Activated naive CD8-positive, alpha-beta T cell treated with anti-CD3 and anti-CD28 coated beads, Interleukin-2, amount 50 U/mL, for 16 hours (primary cell): ENCODE data around the gene SLC10A1.
"Not testable (repeated sequence)": the region's sequence is repeated elsewhere in the genome, so short reads cannot be mapped to it uniquely, and the experiment has no call there.

Experiments
- DNase-seq: peaks from one replicate; pipeline ENCODE4 v3.0.0-alpha.2; 2020; ENCODE audit warnings: low read depth, low spot score

The SLC10A1 gene

DNA sequence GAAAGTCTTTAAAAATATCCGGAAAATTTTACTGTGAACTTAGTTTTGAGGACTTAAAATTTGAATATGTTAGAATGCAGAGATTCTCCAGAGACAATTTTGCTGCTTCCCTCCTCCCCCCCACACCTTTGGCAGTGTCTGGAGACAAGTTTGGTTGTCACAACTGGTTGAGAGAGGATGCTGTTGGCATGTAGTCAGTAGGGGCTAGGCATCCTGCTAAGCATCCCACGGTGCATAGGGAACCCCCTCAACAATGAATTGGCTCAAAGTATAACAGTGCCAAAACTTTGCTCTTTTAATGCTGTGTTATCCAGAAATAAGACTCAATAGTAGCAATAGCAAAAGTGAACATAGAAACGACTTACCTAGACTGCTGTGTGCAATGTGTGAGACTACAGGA, 26.5 kb downstream of the SLC10A1 start:
- no peak for DNase-seq

GRCh38 chr14:69769623-69770022, 27.4 kb downstream of the SLC10A1 start:
- DNase-seq, result no peak

DNA sequence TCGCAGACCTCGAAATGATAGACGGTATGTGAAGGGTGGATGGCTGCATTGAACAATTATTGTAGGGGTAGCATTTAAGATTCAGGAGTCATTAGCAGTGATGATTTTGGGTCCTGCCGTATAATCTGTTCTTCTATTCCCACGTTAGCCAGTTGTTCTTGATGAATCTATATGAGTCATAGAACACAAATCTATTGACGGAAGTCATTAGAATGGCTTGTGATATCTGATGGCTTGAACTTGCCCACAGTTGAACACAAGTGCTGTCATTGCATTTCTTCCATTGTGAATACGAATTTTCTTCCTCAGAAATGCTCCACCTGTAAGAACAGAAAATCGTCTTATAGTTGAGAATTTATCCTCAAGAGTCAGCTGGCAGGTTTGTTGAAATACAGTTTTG, 28.2 kb downstream of the SLC10A1 start:
- DNase-seq, result no peak

GRCh38 chr14:69767369-69767999, 29.6 kb downstream of the SLC10A1 start:
- DNase-seq, result peak; percentile 82

DNA sequence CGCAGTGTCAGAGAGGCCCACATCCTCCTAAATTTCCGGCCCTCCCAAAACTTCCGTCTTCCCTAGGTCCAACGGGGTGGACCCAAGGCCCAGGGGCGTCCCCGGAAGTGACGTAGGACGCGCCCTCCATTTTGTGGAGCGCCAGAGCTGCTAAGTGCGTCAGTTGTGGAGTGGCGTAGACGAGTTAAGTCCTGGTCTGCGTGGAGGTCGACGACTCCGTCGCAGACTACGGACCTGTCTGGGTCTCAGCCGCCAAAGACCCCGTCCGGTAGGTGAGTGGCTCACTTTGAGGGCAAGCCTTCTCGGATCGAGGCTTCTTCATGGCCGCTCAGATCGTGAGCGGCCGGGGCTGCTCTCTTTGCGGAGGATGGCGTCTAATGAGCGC, 30.1 kb downstream of the SLC10A1 start, which contains the start of gene SRSF5:
Gene SRSF5 (plus strand): TSS at position 159 of the 385 bp plus-strand sequence. CDS start 1,015 bp downstream, outside the sequence.
- peak; percentile 85 for DNase-seq

- DNase-seq, result no peak
These were observed 33.1 kb downstream of the SLC10A1 start for GRCh38 chr14:69763761-69764510.

GRCh38 chr14:69760810-69761209, 36.2 kb downstream of the SLC10A1 start:
- DNase-seq, result no peak

DNA sequence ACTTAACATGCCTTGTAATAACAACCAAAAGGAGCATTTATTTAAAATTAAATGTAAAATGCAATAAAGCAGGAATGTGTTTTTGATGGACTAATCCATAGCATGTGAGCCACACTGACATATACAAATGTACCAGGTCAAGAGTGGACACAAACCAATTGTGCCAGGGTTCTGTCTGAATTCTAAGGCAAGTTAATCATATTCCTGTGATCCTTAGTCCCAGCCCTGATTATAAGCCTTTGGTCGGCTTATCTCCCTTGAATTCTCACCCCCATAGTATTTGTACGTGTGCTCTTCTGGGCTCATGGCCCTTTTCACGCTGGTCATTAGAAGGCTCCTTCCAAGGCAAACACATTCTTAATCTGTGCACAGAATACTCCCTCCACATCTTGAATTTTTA, 40.7 kb downstream of the SLC10A1 start:
- no peak for DNase-seq

- DNase-seq, result no peak
These were observed 41.3 kb downstream of the SLC10A1 start for GRCh38 chr14:69755784-69756183.

GRCh38 chr14:69755296-69755695, 41.7 kb downstream of the SLC10A1 start:
- DNase-seq, result no peak

GRCh38 chr14:69754487-69754886, 42.6 kb downstream of the SLC10A1 start:
- DNase-seq, result no peak

DNA sequence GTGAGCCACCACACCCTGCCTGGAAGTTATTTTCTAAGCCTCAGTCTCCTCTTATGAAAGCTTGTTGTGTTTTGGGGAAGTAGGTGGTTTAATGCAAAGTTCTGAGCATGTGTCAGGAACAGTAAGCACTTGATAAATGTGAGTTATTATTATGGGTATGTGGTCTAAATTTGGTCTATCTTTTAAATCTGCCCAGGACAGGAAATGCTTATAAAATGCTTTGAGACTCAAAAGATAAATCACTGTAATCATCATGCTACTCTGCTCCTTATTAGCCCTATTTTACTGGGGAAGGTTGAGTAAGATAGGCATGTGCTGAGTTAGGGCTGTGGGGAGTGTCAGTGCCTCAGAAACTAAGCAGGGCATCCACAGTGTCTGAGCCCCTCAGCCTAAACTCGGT, 43.2 kb downstream of the SLC10A1 start:
- DNase-seq, result no peak

GRCh38 chr14:69752773-69753172, 44.3 kb downstream of the SLC10A1 start:
- no peak for DNase-seq

DNA sequence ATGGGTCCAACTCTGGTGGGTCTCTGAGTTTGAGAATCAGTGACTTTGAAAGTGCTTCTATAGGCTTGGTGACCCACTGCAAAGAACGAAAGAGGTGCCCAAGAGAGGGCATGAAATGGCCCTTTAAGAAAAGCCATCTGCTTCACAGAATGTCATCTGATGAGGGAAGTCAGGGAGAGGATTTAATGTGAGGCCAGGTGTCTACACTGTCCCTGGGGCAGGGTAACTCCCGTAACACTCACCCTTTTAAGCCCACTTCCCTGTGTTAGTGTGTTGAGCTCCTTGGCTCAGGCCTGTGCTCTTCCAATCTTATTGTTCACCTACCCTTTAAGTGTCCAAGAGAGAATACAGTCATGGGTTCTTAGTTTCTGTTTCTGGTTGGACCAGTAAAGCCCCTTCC, 46.5 kb downstream of the SLC10A1 start:
- DNase-seq, result no peak

DNA sequence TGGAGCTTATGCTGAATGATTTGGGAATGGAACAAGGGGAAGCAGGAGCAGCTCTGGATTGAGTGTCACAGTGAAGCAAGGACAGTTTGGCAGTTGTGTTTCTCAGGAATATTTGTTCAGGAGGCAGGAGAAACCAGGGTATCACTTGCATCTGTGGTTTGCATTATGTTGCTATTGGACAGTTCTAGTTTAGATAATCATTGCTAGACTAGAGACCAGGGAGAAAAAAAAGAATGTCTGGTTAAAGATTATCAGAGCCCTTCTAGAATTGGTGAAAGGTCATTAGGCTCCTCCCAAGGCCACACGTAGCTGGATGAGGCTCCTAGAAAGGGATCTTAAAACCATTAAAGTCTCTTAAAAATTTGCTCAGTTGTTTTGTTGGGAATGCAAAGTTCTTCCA, 47.1 kb downstream of the SLC10A1 start:
- no peak for DNase-seq

- no peak for DNase-seq
These were observed 56.0 kb downstream of the SLC10A1 start for GRCh38 chr14:69741055-69741454.

GRCh38 chr14:69736405-69736804, 60.6 kb downstream of the SLC10A1 start:
- not testable (repeated sequence) for DNase-seq

DNA sequence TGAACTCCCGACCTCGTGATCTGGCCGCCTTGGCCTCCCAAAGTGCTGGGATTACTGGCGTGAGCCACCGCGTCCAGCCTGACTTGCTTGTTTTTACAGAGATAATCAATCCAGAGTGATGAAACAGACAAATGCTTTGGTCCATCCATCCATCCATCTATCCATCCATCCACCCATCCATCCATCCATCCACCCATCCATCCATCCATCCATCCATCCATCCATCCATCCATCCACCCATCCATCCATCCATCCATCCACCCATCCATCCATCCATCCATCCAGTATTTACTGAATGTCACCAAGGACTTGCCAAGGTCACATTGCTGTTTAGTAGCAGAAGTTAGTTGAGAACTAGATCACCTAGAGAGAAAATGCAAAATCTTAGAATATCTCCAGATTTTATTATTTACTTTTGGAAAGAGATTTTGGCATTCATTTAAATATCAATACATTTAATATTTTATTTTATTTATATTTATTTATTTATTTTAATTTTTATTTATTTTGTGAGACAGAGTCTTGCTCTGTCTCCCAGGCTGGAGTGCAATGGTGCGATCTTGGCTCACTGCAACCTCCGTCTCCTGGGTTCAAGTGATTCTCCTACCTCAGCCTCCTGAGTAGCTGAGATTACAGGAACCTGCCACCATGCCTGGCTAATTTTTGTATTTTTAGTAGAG, 65.0 kb downstream of the SLC10A1 start:
- not testable (repeated sequence) for DNase-seq

GRCh38 chr14:69727860-69728259, 69.2 kb downstream of the SLC10A1 start:
- DNase-seq, result no peak

DNA sequence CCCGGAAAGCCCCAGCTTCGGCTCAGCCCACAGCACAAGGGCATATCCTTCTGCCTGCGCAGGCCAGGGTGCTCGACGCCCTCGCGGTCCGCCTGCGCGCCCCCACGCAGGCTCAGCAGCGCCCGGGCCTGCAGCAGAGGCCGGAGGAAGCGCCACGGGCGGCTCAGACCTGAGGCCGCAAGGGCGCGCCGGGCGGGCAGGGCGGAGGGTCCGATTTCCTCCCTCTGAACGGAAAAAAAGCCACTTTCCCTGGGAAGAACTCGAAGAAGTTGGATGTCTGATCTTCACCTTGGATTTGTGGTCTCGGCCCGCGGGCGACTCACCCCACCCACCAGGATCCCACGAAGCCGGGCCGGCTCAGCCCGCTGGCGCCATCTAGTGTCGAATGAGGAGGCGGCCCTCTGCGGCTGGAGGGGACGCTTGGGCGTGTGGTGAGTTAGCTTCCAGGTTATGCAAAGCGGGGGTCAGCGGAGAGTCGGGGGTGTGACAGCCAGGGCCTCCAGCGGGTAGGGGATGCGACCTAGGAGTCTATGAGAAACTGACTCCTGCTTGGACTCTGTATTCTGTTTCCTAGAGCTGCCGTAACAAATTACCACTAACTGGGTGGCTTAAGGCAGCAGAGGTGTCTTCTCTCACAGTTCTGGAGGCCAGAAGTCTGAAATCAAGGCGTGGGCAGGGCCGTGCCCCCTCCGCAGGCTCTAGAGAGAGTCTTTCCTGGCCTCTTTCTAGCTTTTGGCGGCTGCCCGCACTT, 70.1 kb downstream of the SLC10A1 start:
- DNase-seq, result peak; percentile 61
